ENCODE data around the gene DPEP1.
"Not testable (repeated sequence)": the region's sequence is repeated elsewhere in the genome, so short reads cannot be mapped to it uniquely, and the experiment has no call there.

Gene DPEP1

GRCh38 chr16:89670496-89671431 is 57.3 kb downstream of the DPEP1 start:
- TF ChIP-seq CTCF (IDR thresholded peaks at IDR 0.05; ENCODE audit: low read depth, low read length) (no peak), MYC (IDR thresholded peaks at IDR 0.05; ENCODE audit: low read depth, low read length) (no peak), MAX (IDR thresholded peaks at IDR 0.05; ENCODE audit: low read depth, low read length) (no peak), POLR2A (IDR thresholded peaks at IDR 0.05; ENCODE audit: extremely low read depth, insufficient read length) (no peak)
- H3K4me3 ChIP-seq (ENCODE audit: low read depth, low read length), result no peak overlapping the region
- DNase-seq (ENCODE audit: low read depth), result peak; percentile 62

GRCh38 chr16:89671565-89671964 is 58.1 kb downstream of the DPEP1 start:
- not testable (repeated sequence) for H3K4me3 ChIP-seq (ENCODE audit: low read depth, low read length); DNase-seq (ENCODE audit: low read depth)

GRCh38 chr16:89672177-89672941 is 58.9 kb downstream of the DPEP1 start:
- DNase-seq (ENCODE audit: low read depth), result no peak
- TF ChIP-seq MYC (IDR thresholded peaks at IDR 0.05; ENCODE audit: low read depth, low read length) (no peak), MAX (IDR thresholded peaks at IDR 0.05; ENCODE audit: low read depth, low read length) (no peak), CTCF (IDR thresholded peaks at IDR 0.05; ENCODE audit: low read depth, low read length) (no peak), POLR2A (IDR thresholded peaks at IDR 0.05; ENCODE audit: extremely low read depth, insufficient read length) (no peak)
- no peak overlapping the region for H3K4me3 ChIP-seq (ENCODE audit: low read depth, low read length)

- TF ChIP-seq MYC (IDR thresholded peaks at IDR 0.05; ENCODE audit: low read depth, low read length), result no peak
- H3K4me3 ChIP-seq (ENCODE audit: low read depth, low read length), result no peak overlapping the region
- no peak for DNase-seq (ENCODE audit: low read depth)
Measured at GRCh38 chr16:89678258-89678657, 64.8 kb downstream of the DPEP1 start.

GRCh38 chr16:89685916-89686315 is 72.5 kb downstream of the DPEP1 start:
- no peak for TF ChIP-seq POLR2A (IDR thresholded peaks at IDR 0.05; ENCODE audit: extremely low read depth, insufficient read length)
- no peak for TF ChIP-seq CTCF (IDR thresholded peaks at IDR 0.05; ENCODE audit: low read depth, low read length)
- TF ChIP-seq MYC (IDR thresholded peaks at IDR 0.05; ENCODE audit: low read depth, low read length), result no peak
- no peak for TF ChIP-seq MAX (IDR thresholded peaks at IDR 0.05; ENCODE audit: low read depth, low read length)
- DNase-seq (ENCODE audit: low read depth), result peak; percentile 36
- H3K4me3 ChIP-seq (ENCODE audit: low read depth, low read length), result no peak overlapping the region

GRCh38 chr16:89686520-89687091 is 73.2 kb downstream of the DPEP1 start, which contains the start of gene CDK10:
Gene CDK10, plus strand, starts transcription at chr16:89686689. Its CDS starts 22 bp downstream, at chr16:89686711.
- TF ChIP-seq POLR2A (IDR thresholded peaks at IDR 0.05; ENCODE audit: extremely low read depth, insufficient read length) (peak; percentile 96), MAX (IDR thresholded peaks at IDR 0.05; ENCODE audit: low read depth, low read length) (peak; percentile 79), CTCF (IDR thresholded peaks at IDR 0.05; ENCODE audit: low read depth, low read length) (no peak), MYC (IDR thresholded peaks at IDR 0.05; ENCODE audit: low read depth, low read length) (peak; percentile 87)
- peak; percentile 89 for DNase-seq (ENCODE audit: low read depth)
- peak within 1 kb of the TSS; percentile 89 for H3K4me3 ChIP-seq (ENCODE audit: low read depth, low read length)
